Osteoblast (primary cell): Measurements from ENCODE around the gene ZNF70. TPM values are rescaled to one million over a fixed set of nuclear protein-coding genes. Genes with fewer than 3 reads are reported as not detected.
A peak's percentile ranks its signal among the peaks of the same experiment; 100 is the strongest.

Source experiments
- DNase-seq: peaks from one replicate; pipeline ENCODE4 v3.0.0; 2011; ENCODE audit warnings: low spot score, mixed read lengths; ENCODE audit not compliant: insufficient read length; ENCODE audit errors: missing footprints
- H2AFZ ChIP-seq: 2 replicates; pipeline ENCODE4 v1.6.0; 2011; ENCODE audit warnings: mild to moderate bottlenecking, low read length
- H3K27ac ChIP-seq: 2 replicates; pipeline ENCODE4 v1.5.1; 2011; ENCODE audit warnings: mild to moderate bottlenecking, low read depth, low read length, moderate library complexity
- H3K27me3 ChIP-seq: 2 replicates; pipeline ENCODE4 v1.6.0; 2012; ENCODE audit warnings: mild to moderate bottlenecking, control low read depth, inconsistent platforms, low read length, moderate library complexity; ENCODE audit not compliant: insufficient read depth
- H3K36me3 ChIP-seq: 2 replicates; pipeline ENCODE4 v1.5.1; 2011; ENCODE audit warnings: mild to moderate bottlenecking, low read length, control low read depth, moderate library complexity; ENCODE audit not compliant: insufficient read depth
- H3K4me1 ChIP-seq: 2 replicates; pipeline ENCODE4 v1.5.1; 2011; ENCODE audit warnings: mild to moderate bottlenecking, low read length, control low read depth, moderate library complexity; ENCODE audit not compliant: insufficient read depth
- H3K4me2 ChIP-seq: 2 replicates; pipeline ENCODE4 v1.6.0; 2011; ENCODE audit warnings: mild to moderate bottlenecking, low read length; ENCODE audit not compliant: insufficient read depth
- H3K4me3 ChIP-seq: fragments of 200-600 bp; sonication (generic); 3 replicates; pipeline ENCODE4 v1.5.1; 2012; ENCODE audit warnings: mild to moderate bottlenecking, low read length, inconsistent platforms; ENCODE audit not compliant: insufficient read depth
- H3K79me2 ChIP-seq: 2 replicates; pipeline ENCODE4 v1.6.0; 2012; ENCODE audit warnings: mild to moderate bottlenecking, low read length, control low read depth, inconsistent platforms; ENCODE audit not compliant: insufficient read depth
- H3K9me3 ChIP-seq: 2 replicates; pipeline ENCODE4 v1.5.1; 2011; ENCODE audit warnings: low read depth, low read length, control low read depth
- H4K20me1 ChIP-seq: 2 replicates; pipeline ENCODE4 v1.6.0; 2012; ENCODE audit warnings: mild to moderate bottlenecking, low read length, control low read depth; ENCODE audit not compliant: insufficient read depth
- total RNA-seq: library from RNA; depleted of rRNA; stranded (reverse); fragments of >200 nt; gene quantifications from 2 replicates; pipeline ENCODE4 v1.2.3, GENCODE V29; 2012
- TF ChIP-seq, protein P1 (sequence below): IDR thresholded peaks from 2 replicates; pipeline ENCODE4 v1.5.1; 2011; ENCODE audit warnings: mild to moderate bottlenecking, low read depth, low read length, moderate library complexity; ENCODE audit errors: extremely low read depth

ZNF70 gene
- total RNA-seq, 1 donor: 6.5 TPM

DNA sequence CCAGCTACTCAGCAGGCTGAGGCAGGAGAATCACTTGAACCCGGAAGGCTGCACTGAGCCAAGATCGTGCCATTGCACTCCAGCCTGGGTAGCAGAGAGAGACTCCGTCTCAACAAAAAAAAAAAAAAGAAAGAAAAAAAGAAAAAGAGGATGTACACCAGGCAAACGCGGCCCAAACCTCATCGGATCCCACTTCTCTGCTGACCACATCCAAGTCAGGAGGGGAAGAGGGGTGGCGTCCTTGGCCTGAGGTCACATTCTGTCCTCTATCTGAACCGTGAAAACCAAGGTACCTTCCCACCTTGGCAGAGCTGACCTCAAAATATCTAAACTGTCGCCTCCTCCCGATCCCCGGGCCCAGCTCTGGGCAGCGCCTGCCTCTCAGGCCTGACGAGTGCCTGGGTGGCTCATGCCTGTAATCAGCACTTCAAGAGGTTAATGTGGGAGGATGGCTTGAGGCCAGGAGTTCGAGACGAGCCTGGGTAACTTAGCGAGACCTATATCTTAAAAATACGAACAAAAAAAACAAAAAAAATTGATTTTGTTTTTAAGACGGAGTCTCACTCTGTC is 35.0 kb downstream of the ZNF70 start:
- DNase-seq: no peak
- TF ChIP-seq, protein P1, sequence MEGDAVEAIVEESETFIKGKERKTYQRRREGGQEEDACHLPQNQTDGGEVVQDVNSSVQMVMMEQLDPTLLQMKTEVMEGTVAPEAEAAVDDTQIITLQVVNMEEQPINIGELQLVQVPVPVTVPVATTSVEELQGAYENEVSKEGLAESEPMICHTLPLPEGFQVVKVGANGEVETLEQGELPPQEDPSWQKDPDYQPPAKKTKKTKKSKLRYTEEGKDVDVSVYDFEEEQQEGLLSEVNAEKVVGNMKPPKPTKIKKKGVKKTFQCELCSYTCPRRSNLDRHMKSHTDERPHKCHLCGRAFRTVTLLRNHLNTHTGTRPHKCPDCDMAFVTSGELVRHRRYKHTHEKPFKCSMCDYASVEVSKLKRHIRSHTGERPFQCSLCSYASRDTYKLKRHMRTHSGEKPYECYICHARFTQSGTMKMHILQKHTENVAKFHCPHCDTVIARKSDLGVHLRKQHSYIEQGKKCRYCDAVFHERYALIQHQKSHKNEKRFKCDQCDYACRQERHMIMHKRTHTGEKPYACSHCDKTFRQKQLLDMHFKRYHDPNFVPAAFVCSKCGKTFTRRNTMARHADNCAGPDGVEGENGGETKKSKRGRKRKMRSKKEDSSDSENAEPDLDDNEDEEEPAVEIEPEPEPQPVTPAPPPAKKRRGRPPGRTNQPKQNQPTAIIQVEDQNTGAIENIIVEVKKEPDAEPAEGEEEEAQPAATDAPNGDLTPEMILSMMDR: no peak
- no peak overlapping the region for H2AFZ ChIP-seq
- H3K79me2 ChIP-seq: peaks cover 13% of the 10 kb centered on the region
- no peaks in the 10 kb centered on the region for H3K9me3 ChIP-seq
- peaks cover 9% of the 10 kb centered on the region for H3K36me3 ChIP-seq
- no peaks in the 10 kb centered on the region for H3K27me3 ChIP-seq
- H3K4me3 ChIP-seq: peak overlapping the region; percentile 95
- H3K27ac ChIP-seq: no peak overlapping the region
- H3K4me1 ChIP-seq: no peaks in the 10 kb centered on the region
- H3K4me2 ChIP-seq: peak overlapping the region; percentile 87
- no peaks in the 10 kb centered on the region for H4K20me1 ChIP-seq

DNA sequence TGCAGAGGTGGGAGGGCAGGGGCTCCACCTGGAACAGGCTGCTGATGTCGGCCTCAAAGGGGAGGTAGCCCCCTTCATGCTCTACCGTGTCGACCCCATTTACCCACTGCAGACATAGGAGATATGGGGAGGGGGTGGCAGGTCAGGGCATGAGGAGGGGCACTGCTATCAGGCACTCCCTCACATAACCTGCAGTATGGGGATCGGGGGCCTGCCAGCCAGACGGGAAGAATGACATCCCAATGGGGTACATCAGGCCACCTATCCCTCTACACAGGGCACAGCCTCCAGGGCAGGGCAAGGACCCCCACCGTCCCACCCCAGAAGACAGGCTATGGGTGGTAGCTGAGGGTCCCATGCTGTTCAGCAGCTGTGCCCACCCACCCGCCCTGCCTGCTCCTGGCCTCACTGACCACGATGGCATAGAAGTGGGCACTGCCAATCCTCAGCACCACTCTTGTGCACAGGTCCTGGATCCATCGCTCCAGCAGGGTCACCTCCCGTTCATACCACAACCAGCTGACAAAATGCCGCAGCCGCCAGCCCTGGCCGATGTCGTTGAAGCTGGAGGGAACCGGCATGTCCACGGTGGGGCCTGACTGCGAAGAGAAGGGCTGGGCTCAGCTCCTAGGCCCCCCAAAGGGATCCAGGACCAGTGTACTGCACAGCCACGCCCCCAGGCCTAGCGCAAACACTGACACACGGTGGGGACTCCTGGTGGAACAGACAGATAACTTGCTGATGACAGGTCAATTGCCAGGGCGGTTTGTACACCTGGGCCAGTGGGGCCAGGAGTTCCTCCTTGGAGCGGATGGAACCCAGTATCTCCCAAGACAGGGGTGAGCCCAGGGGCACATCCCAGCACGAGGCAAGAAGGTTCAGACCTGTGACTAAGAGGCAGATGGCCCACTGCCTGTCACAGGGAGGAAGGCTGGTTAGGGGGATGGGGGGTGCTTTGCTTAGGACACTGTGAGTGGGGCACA is 36.0 kb downstream of the ZNF70 start:
- no peak overlapping the region for H3K4me3 ChIP-seq
- H3K4me1 ChIP-seq: no peaks in the 10 kb centered on the region
- no peak overlapping the region for H2AFZ ChIP-seq
- H3K79me2 ChIP-seq: peaks cover 13% of the 10 kb centered on the region
- peaks cover 15% of the 10 kb centered on the region for H3K36me3 ChIP-seq
- no peak overlapping the region for H3K27ac ChIP-seq
- no peaks in the 10 kb centered on the region for H3K27me3 ChIP-seq
- TF ChIP-seq, protein P1: no peak
- no peaks in the 10 kb centered on the region for H4K20me1 ChIP-seq
- DNase-seq: no peak
- no peak overlapping the region for H3K4me2 ChIP-seq
- H3K9me3 ChIP-seq: no peaks in the 10 kb centered on the region

DNA sequence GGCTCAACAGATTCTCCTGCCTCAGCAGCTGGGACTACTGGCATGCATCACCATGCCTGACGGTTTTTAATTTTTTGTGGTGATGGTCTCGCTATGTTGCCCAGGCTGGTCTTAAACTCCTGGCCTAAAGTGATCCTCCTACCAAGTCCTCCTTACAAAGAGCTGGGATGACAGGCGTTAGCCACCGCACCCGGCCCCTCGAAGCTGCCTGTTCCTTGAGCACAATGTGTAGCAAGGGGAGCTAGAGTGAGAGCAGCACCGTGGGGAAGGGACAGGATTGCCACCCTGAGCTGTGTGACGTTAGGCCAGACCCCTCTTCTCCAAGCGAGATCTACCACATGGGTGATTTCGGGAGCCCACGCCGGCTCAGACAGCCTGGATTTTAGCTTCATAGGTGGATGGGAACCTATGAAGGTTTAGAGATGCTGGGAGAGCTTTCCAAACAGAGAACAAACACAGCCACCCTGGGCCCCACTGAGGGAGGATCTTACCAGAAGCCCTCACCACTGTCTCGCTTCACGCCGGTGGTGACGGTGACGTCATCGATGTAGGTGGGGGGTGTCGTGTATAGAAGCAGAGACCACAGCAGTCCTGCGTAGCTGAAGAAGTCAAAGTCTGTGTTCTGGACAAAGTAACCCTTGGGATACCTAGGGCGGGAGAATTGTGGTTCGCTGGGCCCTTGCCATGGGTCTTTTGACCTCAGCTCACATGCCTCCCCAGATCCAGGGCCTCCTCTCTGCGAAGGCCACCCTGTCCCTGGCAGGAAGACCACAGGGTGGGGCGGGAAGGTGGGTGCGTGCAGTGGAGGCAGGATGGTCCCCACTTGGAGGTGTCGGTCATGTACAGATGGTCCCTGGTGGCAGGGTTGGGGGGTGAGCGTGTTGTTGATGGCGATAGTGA is 37.0 kb downstream of the ZNF70 start:
- H4K20me1 ChIP-seq: no peaks in the 10 kb centered on the region
- H3K36me3 ChIP-seq: peaks cover 25% of the 10 kb centered on the region
- H3K27me3 ChIP-seq: no peaks in the 10 kb centered on the region
- no peak overlapping the region for H2AFZ ChIP-seq
- no peak for DNase-seq
- H3K79me2 ChIP-seq: peaks cover 13% of the 10 kb centered on the region
- no peak overlapping the region for H3K4me2 ChIP-seq
- H3K9me3 ChIP-seq: no peaks in the 10 kb centered on the region
- TF ChIP-seq, protein P1: no peak
- H3K4me3 ChIP-seq: no peak overlapping the region
- no peak overlapping the region for H3K27ac ChIP-seq
- H3K4me1 ChIP-seq: no peaks in the 10 kb centered on the region
